ENCODE measurements around the gene AKT1.
"Not testable (repeated sequence)": the region's sequence is repeated elsewhere in the genome, so short reads cannot be mapped to it uniquely, and the experiment has no call there.

The AKT1 gene

GRCh38 chr14:104841730-104842129, 46.2 kb upstream of the AKT1 start:
- no peak for TF ChIP-seq CTCF (IDR thresholded peaks at IDR 0.05)
- peaks cover 12% of the 10 kb centered on the region for H3K4me1 Mint-ChIP-seq
- DNase-seq = no peak
- H3K4me3 Mint-ChIP-seq = no peak overlapping the region
- H3K9me3 Mint-ChIP-seq = peaks cover 35% of the 10 kb centered on the region
- no peak overlapping the region for H3K27ac Mint-ChIP-seq
- no peaks in the 10 kb centered on the region for H3K36me3 Mint-ChIP-seq (ENCODE audit: low read depth)
- H3K27me3 Mint-ChIP-seq (ENCODE audit: low read depth, poor library complexity) = peaks cover 88% of the 10 kb centered on the region

GRCh38 chr14:104836171-104836935, 40.8 kb upstream of the AKT1 start:
- not testable (repeated sequence) for H3K4me1 Mint-ChIP-seq; DNase-seq; H3K27ac Mint-ChIP-seq; H3K4me3 Mint-ChIP-seq; H3K36me3 Mint-ChIP-seq (ENCODE audit: low read depth)
- peaks cover 53% of the 10 kb centered on the region for H3K27me3 Mint-ChIP-seq (ENCODE audit: low read depth, poor library complexity)
- H3K9me3 Mint-ChIP-seq = peaks cover 41% of the 10 kb centered on the region

GRCh38 chr14:104830781-104831180, 35.2 kb upstream of the AKT1 start:
- peaks cover 7% of the 10 kb centered on the region for H3K9me3 Mint-ChIP-seq
- TF ChIP-seq CTCF (IDR thresholded peaks at IDR 0.05) = no peak
- H3K27me3 Mint-ChIP-seq (ENCODE audit: low read depth, poor library complexity) = peaks cover 25% of the 10 kb centered on the region
- H3K4me1 Mint-ChIP-seq = peaks cover 13% of the 10 kb centered on the region
- H3K4me3 Mint-ChIP-seq = no peak overlapping the region
- no peaks in the 10 kb centered on the region for H3K36me3 Mint-ChIP-seq (ENCODE audit: low read depth)
- no peak overlapping the region for H3K27ac Mint-ChIP-seq
- no peak for DNase-seq

GRCh38 chr14:104827177-104828055, 31.9 kb upstream of the AKT1 start:
- H3K4me1 Mint-ChIP-seq = peaks cover 26% of the 10 kb centered on the region
- TF ChIP-seq CTCF (IDR thresholded peaks at IDR 0.05) = peak; percentile 57
- peak; percentile 73 for DNase-seq
- H3K27me3 Mint-ChIP-seq (ENCODE audit: low read depth, poor library complexity) = peaks cover 42% of the 10 kb centered on the region
- peaks cover 8% of the 10 kb centered on the region for H3K36me3 Mint-ChIP-seq (ENCODE audit: low read depth)
- H3K4me3 Mint-ChIP-seq = peak overlapping the region; percentile 85
- H3K27ac Mint-ChIP-seq = no peak overlapping the region
- peaks cover 15% of the 10 kb centered on the region for H3K9me3 Mint-ChIP-seq

GRCh38 chr14:104826861-104827176, 31.3 kb upstream of the AKT1 start:
- H3K36me3 Mint-ChIP-seq (ENCODE audit: low read depth) = peaks cover 8% of the 10 kb centered on the region
- TF ChIP-seq CTCF (IDR thresholded peaks at IDR 0.05) = no peak
- H3K4me1 Mint-ChIP-seq = peaks cover 28% of the 10 kb centered on the region
- peak overlapping the region; percentile 85 for H3K4me3 Mint-ChIP-seq
- H3K27me3 Mint-ChIP-seq (ENCODE audit: low read depth, poor library complexity) = peaks cover 36% of the 10 kb centered on the region
- peaks cover 15% of the 10 kb centered on the region for H3K9me3 Mint-ChIP-seq
- no peak for DNase-seq
- H3K27ac Mint-ChIP-seq = no peak overlapping the region

GRCh38 chr14:104826189-104826860, 30.8 kb upstream of the AKT1 start:
- Mint-ChIP-seq H3K36me3 (ENCODE audit: low read depth) (peaks cover 8% of the 10 kb centered on the region), H3K27me3 (ENCODE audit: low read depth, poor library complexity) (peaks cover 32% of the 10 kb centered on the region), H3K9me3 (peaks cover 15% of the 10 kb centered on the region), H3K4me1 (peaks cover 33% of the 10 kb centered on the region), H3K27ac (no peak overlapping the region), H3K4me3 (peak overlapping the region; percentile 87)
- peak; percentile 99 for DNase-seq
- TF ChIP-seq CTCF (IDR thresholded peaks at IDR 0.05) = peak; percentile 73

All from nephron progenitor cell (in vitro differentiated cells).